Coronary artery (tissue), 2 donors: ENCODE measurements around the gene PLS3.

Source experiments
- DNase-seq: peaks from one replicate; pipeline ENCODE4 v3.0.0-alpha.2; 2017; ENCODE audit warnings: low spot score
- H3K27ac ChIP-seq, 2 donors: fragments of 200-600 bp; sonication (generic); one replicate each; pipeline ENCODE4 v1.5.1; 2016 to 2019
- H3K4me3 ChIP-seq: fragments of 200-600 bp; sonication (generic); 2 replicates; pipeline ENCODE4 v1.5.1; 2016; ENCODE audit warnings: mild to moderate bottlenecking, moderate library complexity
- CTCF ChIP-seq: fragments of 200-600 bp; sonication (generic); IDR thresholded peaks from one replicate; pipeline ENCODE4 v1.5.1; 2019; ENCODE audit warnings: antibody characterized with exemption

PLS3 gene

GRCh38 chrX:115582616-115583495, 21.9 kb downstream of the PLS3 start:
- DNase-seq, result no peak
- Histone ChIP-seq H3K27ac (peak overlapping the region; percentile 70 to 78), H3K4me3 (peak overlapping the region; percentile 2)
- no peak for TF ChIP-seq CTCF

GRCh38 chrX:115583496-115584004, 22.6 kb downstream of the PLS3 start:
- no peak for DNase-seq
- H3K4me3 ChIP-seq, result peak overlapping the region; percentile 2
- no peak for TF ChIP-seq CTCF
- peak overlapping the region; percentile 74 to 78 for H3K27ac ChIP-seq

- TF ChIP-seq CTCF, result no peak
- peak overlapping the region; percentile 74 to 78 for H3K27ac ChIP-seq
These were observed 23.7 kb downstream of the PLS3 start for GRCh38 chrX:115584696-115585095.

GRCh38 chrX:115588179-115588578, 27.2 kb downstream of the PLS3 start:
- no peak for DNase-seq
- no peak overlapping the region for H3K4me3 ChIP-seq
- H3K27ac ChIP-seq, result peak overlapping the region in 1 of 2 donors; percentile 36
- no peak for TF ChIP-seq CTCF

More at GRCh38 chrX:115584696-115585095, 23.7 kb downstream of the PLS3 start:
- no peak overlapping the region for H3K4me3 ChIP-seq
- DNase-seq, result no peak

- peak overlapping the region; percentile 65 to 75 for H3K27ac ChIP-seq
- TF ChIP-seq CTCF, result no peak
- no peak overlapping the region for H3K4me3 ChIP-seq
- DNase-seq, result no peak
These were observed 28.4 kb downstream of the PLS3 start for GRCh38 chrX:115589419-115589818.

GRCh38 chrX:115591420-115591819, 30.4 kb downstream of the PLS3 start:
- no peak for DNase-seq
- no peak for TF ChIP-seq CTCF
- Histone ChIP-seq H3K27ac (peak overlapping the region; percentile 65 to 83), H3K4me3 (peak overlapping the region; percentile 56)
